Measurements from ENCODE around the gene PIK3CD. TPM values are rescaled to one million over a fixed set of nuclear protein-coding genes. Genes with fewer than 3 reads are reported as not detected.

The PIK3CD gene
- total and polyA plus RNA-seq, 4 donors, result 1.8 to 11.3 (median 3.4) TPM

DNA sequence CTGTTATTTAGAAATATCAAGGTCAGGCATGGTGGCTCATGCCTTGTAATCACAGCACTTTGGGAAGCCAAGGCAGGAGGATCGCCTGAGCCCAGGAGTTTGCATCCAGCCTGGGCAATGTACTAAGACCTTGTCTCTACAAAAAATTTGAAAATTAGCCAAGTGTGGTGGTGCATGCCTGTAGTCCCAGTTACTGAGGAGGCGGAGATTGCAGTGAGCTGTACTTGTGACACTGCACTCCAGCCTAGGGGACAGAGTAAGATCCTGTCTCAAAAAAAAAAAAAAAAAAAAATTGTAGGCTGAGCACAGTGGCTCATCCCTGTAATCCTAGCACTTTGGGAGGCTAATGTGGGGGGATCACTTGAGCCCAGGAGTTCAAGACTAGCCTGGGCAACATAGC is 45.3 kb downstream of the PIK3CD start (continued):
- no peak for TF ChIP-seq SP1 (IDR thresholded peaks at IDR 0.05)

DNA sequence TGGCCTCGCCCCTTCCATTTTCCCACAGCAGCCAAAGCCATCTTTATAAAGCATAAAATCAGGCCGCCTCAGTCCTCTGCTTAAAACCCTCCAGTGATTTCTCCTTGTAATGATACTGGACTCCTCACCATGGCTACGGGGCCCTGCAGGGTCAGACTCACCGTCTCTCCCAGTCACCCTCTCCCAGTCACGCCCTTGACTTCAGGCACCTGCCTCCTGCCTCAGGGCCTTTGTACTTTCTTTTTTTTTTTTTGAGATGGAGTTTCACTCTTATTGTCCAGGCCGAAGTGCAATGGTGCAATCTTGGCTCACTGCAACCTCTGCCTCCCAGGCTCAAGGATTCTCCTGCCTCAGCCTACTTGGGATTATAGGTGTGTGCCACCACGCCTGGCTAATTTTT is 47.8 kb downstream of the PIK3CD start:
- Histone ChIP-seq H3K9me3 (ENCODE audit: control insufficient read depth in 4 of 4, low read length in 3 of 4) (no peaks in the 10 kb centered on the region), H3K27ac (ENCODE audit: low read depth in 1 of 2, low read length in 2 of 2) (no peak overlapping the region), H3K4me1 (ENCODE audit: control insufficient read depth in 4 of 4, insufficient read depth in 4 of 4, low read length in 3 of 4) (peaks cover 0 to 3% (median 0%) of the 10 kb centered on the region in 4 donors), H3K36me3 (ENCODE audit: control insufficient read depth in 4 of 4, insufficient read depth in 3 of 4, low read depth in 1 of 4, low read length in 3 of 4) (no peaks in the 10 kb centered on the region), H3K27me3 (ENCODE audit: control insufficient read depth in 4 of 4, insufficient read depth in 4 of 4, low read length in 3 of 4) (no peaks in the 10 kb centered on the region), H3K9ac (ENCODE audit: low read depth in 1 of 2, low read length in 2 of 2) (no peak overlapping the region), H3K4me3 (ENCODE audit: low read depth in 1 of 3, low read length in 3 of 3) (no peak overlapping the region)
- DNase-seq (ENCODE audit: low spot score), result no peak
- WGBS, result 90% methylated on average over 7 of the region's 7 CpGs
- TF ChIP-seq GABPA (IDR thresholded peaks at IDR 0.05 in 1 of 2, conservative IDR thresholded peaks at IDR 0.05 in 1 of 2) (no peak), RAD21 (IDR thresholded peaks at IDR 0.05) (no peak), HNF4A (conservative IDR thresholded peaks at IDR 0.05) (no peak), JUND (IDR thresholded peaks at IDR 0.05) (no peak), NR2F2 (IDR thresholded peaks at IDR 0.05) (no peak), HNF4G (IDR thresholded peaks at IDR 0.05) (no peak), FOXA2 (IDR thresholded peaks at IDR 0.05) (no peak), RXRA (IDR thresholded peaks at IDR 0.05) (no peak), YY1 (IDR thresholded peaks at IDR 0.05) (no peak), TAF1 (conservative IDR thresholded peaks at IDR 0.05) (no peak), FOXA1 (IDR thresholded peaks at IDR 0.05) (no peak), EGR1 (IDR thresholded peaks at IDR 0.05; ENCODE audit: low read depth in 2 of 2) (no peak)
- TF ChIP-seq, protein P1, sequence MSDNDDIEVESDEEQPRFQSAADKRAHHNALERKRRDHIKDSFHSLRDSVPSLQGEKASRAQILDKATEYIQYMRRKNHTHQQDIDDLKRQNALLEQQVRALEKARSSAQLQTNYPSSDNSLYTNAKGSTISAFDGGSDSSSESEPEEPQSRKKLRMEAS (IDR thresholded peaks at IDR 0.05), result no peak
- TF ChIP-seq, protein P2, sequence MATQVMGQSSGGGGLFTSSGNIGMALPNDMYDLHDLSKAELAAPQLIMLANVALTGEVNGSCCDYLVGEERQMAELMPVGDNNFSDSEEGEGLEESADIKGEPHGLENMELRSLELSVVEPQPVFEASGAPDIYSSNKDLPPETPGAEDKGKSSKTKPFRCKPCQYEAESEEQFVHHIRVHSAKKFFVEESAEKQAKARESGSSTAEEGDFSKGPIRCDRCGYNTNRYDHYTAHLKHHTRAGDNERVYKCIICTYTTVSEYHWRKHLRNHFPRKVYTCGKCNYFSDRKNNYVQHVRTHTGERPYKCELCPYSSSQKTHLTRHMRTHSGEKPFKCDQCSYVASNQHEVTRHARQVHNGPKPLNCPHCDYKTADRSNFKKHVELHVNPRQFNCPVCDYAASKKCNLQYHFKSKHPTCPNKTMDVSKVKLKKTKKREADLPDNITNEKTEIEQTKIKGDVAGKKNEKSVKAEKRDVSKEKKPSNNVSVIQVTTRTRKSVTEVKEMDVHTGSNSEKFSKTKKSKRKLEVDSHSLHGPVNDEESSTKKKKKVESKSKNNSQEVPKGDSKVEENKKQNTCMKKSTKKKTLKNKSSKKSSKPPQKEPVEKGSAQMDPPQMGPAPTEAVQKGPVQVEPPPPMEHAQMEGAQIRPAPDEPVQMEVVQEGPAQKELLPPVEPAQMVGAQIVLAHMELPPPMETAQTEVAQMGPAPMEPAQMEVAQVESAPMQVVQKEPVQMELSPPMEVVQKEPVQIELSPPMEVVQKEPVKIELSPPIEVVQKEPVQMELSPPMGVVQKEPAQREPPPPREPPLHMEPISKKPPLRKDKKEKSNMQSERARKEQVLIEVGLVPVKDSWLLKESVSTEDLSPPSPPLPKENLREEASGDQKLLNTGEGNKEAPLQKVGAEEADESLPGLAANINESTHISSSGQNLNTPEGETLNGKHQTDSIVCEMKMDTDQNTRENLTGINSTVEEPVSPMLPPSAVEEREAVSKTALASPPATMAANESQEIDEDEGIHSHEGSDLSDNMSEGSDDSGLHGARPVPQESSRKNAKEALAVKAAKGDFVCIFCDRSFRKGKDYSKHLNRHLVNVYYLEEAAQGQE (IDR thresholded peaks at IDR 0.05), result no peak
- TF ChIP-seq, protein P3, sequence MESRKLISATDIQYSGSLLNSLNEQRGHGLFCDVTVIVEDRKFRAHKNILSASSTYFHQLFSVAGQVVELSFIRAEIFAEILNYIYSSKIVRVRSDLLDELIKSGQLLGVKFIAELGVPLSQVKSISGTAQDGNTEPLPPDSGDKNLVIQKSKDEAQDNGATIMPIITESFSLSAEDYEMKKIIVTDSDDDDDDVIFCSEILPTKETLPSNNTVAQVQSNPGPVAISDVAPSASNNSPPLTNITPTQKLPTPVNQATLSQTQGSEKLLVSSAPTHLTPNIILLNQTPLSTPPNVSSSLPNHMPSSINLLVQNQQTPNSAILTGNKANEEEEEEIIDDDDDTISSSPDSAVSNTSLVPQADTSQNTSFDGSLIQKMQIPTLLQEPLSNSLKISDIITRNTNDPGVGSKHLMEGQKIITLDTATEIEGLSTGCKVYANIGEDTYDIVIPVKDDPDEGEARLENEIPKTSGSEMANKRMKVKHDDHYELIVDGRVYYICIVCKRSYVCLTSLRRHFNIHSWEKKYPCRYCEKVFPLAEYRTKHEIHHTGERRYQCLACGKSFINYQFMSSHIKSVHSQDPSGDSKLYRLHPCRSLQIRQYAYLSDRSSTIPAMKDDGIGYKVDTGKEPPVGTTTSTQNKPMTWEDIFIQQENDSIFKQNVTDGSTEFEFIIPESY (IDR thresholded peaks at IDR 0.05), result no peak
- TF ChIP-seq, protein P4, sequence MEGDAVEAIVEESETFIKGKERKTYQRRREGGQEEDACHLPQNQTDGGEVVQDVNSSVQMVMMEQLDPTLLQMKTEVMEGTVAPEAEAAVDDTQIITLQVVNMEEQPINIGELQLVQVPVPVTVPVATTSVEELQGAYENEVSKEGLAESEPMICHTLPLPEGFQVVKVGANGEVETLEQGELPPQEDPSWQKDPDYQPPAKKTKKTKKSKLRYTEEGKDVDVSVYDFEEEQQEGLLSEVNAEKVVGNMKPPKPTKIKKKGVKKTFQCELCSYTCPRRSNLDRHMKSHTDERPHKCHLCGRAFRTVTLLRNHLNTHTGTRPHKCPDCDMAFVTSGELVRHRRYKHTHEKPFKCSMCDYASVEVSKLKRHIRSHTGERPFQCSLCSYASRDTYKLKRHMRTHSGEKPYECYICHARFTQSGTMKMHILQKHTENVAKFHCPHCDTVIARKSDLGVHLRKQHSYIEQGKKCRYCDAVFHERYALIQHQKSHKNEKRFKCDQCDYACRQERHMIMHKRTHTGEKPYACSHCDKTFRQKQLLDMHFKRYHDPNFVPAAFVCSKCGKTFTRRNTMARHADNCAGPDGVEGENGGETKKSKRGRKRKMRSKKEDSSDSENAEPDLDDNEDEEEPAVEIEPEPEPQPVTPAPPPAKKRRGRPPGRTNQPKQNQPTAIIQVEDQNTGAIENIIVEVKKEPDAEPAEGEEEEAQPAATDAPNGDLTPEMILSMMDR (IDR thresholded peaks at IDR 0.05; ENCODE audit: low read depth, low read length, missing input control), result no peak

All from liver (tissue), 9 donors.